IgD-negative memory B cell (primary cell): ENCODE measurements around the gene FAM83C. TPM values are rescaled to one million over a fixed set of nuclear protein-coding genes. Genes with fewer than 3 reads are reported as not detected.
A peak's percentile ranks its signal among the peaks of the same experiment; 100 is the strongest.

ENCODE experiments used
- H3K27ac Mint-ChIP-seq, 3 donors: one replicate each; pipeline ENCODE4 v1.8.0; 2020 to 2022; ENCODE audit warnings: mild to moderate bottlenecking in 3 of 3, mixed read lengths in 3 of 3, moderate library complexity in 1 of 3
- H3K27me3 Mint-ChIP-seq: one replicate; pipeline ENCODE4 v1.8.0; 2021; ENCODE audit warnings: mixed read lengths
- H3K36me3 Mint-ChIP-seq: one replicate; pipeline ENCODE4 v1.8.0; 2020; ENCODE audit warnings: mild to moderate bottlenecking, mixed read lengths
- H3K4me1 Mint-ChIP-seq, 3 donors: one replicate each; pipeline ENCODE4 v1.8.0; 2020 to 2022; ENCODE audit warnings: mixed read lengths in 3 of 3, mild to moderate bottlenecking in 1 of 3
- H3K4me3 Mint-ChIP-seq, 4 donors: one replicate each; pipeline ENCODE4 v1.8.0; 2020 to 2022; ENCODE audit warnings: mild to moderate bottlenecking in 4 of 4, mixed read lengths in 4 of 4, moderate library complexity in 3 of 4
- H3K9me3 Mint-ChIP-seq, 3 donors: one replicate each; pipeline ENCODE4 v1.8.0; 2020 to 2021; ENCODE audit warnings: mixed read lengths in 3 of 3, mild to moderate bottlenecking in 1 of 3
- polyA plus RNA-seq: library from polyadenylated mRNA; unstranded; fragments of 300-500 nt; fragmentation: Illumina TruSeq; gene quantifications from one replicate; pipeline ENCODE4 v1.2.3, GENCODE V29; 2021

The FAM83C gene
- polyA plus RNA-seq: not detected

DNA sequence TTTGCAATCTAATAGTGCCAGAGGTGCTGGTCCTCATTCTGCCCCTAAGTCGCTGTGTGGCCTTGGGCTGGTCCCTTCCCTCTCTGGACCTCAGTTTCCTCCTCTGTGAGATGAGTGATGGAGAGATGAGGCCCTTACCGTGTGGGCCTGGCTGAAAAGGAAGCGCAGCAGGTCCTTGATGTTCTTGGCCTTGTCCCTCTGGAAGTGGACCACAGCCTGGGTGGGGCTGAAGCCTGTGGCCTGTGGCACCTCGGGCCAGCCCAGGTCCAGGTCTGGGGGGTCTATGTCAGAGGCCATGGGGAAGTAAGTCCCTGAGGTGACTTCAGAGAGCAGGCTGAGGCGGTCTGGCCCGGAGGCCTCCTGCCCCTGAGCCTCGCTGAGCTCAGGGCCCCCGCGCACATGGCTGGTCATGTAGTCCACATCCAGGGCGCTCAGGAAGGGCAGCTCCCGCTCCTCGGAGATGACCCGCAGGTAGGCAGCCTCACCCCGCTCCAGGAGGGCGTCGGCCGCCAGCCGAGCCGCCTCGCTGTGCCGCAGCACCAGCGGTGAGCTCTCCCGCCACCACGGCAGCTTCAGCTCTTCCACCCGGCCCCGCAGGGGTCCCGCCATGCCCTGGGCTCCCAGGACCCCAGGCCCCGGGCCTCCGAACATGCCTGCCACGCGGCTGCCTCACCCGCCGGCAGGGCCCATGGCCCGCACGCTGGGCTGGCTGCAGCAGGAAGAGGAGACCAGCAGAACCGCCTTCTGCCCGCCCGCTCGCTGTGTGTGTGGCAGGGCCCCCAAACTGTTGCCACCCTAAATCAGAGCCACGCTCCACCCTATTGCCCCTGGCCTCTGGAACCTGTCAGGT is at the start of gene FAM83C:
TSS of gene FAM83C (minus strand) at position 772 of the 850 bp plus-strand sequence. CDS start at position 651, 121 bp downstream.
- no peaks in the 10 kb centered on the region for H3K9me3 Mint-ChIP-seq
- H3K4me1 Mint-ChIP-seq: no peaks in the 10 kb centered on the region
- H3K4me3 Mint-ChIP-seq: no peak within 1 kb of the TSS
- H3K27ac Mint-ChIP-seq: no peak within 1 kb of the TSS
- no peaks in the 10 kb centered on the region for H3K36me3 Mint-ChIP-seq
- peaks cover 5% of the 10 kb centered on the region for H3K27me3 Mint-ChIP-seq

DNA sequence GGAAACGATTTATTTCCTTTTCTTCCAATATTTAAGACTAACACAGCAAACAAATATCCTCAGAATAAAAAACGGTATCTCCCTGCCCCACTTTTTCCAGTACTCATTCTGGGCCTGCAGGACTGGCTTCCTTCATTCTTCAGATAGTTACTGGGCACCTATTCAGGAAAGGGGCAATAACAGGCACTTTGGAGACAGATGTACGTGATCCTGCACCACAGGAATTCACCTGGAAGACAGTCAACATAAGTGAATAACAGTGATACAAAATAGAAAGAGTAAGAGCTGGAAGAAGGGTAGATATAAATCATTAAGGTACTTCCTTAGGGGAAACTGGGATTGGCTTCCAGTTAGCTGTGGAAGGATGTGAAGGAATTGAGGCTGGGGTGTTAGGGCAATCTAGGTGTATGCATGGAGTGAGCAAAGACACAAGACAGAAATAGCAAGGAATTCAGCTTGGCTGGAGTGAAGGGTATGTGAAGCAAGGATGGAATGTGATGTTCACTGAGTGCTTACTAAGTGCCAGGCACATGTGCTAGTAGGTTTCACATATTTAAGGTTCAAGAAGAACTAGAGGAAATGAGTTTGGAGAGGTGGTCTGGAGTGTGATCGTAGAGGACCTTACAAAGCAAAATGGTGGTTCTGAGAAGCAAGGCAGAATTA is 49.3 kb upstream of the FAM83C start:
- Mint-ChIP-seq H3K4me1 (peaks cover 0 to 1% (median 0%) of the 10 kb centered on the region in 3 donors), H3K9me3 (no peaks in the 10 kb centered on the region), H3K27ac (no peak overlapping the region), H3K4me3 (peak overlapping the region in 1 of 4 donors; percentile 55), H3K27me3 (no peaks in the 10 kb centered on the region), H3K36me3 (peaks cover 5% of the 10 kb centered on the region)

DNA sequence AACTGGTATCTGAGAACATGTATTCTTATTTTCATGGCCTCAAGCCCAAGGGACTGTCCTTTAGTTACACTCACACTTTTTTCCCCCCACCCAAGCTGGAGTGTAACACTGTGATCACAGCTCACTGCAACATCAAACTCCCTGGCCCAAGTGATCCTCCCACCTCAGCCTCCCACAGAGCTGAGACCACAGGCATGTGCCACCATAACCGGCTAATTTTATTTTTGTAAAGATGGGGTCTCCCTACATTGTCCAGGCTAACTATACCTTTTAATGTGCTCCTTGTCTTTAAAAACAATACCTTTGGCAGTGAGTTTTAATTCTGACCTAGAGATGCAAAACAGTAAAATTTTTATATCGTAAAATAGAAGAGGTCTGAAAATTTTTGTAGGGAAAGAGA is 48.2 kb upstream of the FAM83C start:
- peaks cover 5% of the 10 kb centered on the region for H3K36me3 Mint-ChIP-seq
- H3K4me3 Mint-ChIP-seq: no peak overlapping the region
- H3K9me3 Mint-ChIP-seq: no peaks in the 10 kb centered on the region
- peak overlapping the region in 1 of 3 donors; percentile 13 for H3K27ac Mint-ChIP-seq
- H3K4me1 Mint-ChIP-seq: no peaks in the 10 kb centered on the region
- no peaks in the 10 kb centered on the region for H3K27me3 Mint-ChIP-seq

DNA sequence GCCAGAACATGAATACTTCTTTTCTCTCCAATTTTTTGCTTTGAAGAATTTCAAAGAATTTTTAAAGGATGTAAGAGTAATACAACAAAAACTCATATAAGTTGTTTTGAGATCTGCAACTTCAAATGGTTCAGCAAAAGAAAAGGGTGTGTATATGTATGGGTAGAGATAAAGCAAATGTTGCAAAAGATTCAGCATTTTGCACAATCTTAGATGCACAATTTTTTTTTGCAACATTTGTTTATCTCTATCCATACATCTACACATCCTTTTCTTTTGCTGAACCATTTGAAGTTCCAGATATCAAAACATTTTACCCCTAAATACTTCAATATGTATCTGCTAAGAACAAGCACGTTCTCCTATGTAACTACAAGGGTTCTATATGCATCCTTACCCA is 47.4 kb upstream of the FAM83C start:
- H3K4me3 Mint-ChIP-seq: no peak overlapping the region
- peaks cover 5% of the 10 kb centered on the region for H3K36me3 Mint-ChIP-seq
- no peaks in the 10 kb centered on the region for H3K27me3 Mint-ChIP-seq
- no peak overlapping the region for H3K27ac Mint-ChIP-seq
- H3K9me3 Mint-ChIP-seq: no peaks in the 10 kb centered on the region
- H3K4me1 Mint-ChIP-seq: no peaks in the 10 kb centered on the region

DNA sequence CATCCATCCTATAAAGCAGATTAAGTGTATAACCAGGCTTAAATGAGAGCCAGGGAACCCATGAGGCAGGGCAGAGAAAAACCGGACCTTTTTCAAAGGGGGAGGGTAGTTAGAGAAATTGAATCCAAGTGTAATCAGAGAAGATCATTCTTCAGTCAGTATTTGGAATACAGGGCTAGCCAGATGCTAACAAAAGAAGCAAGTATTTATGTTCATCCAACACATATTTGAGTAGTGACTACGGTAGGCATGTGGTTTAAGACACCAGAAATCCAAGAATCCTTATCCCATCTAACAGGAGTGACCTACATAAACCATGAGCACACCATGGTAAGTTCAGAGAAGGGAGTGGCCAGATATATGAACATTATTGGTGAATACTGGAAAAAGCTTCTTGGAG is 46.8 kb upstream of the FAM83C start:
- no peaks in the 10 kb centered on the region for H3K4me1 Mint-ChIP-seq
- no peak overlapping the region for H3K4me3 Mint-ChIP-seq
- no peaks in the 10 kb centered on the region for H3K9me3 Mint-ChIP-seq
- no peak overlapping the region for H3K27ac Mint-ChIP-seq
- no peaks in the 10 kb centered on the region for H3K27me3 Mint-ChIP-seq
- peaks cover 4% of the 10 kb centered on the region for H3K36me3 Mint-ChIP-seq

DNA sequence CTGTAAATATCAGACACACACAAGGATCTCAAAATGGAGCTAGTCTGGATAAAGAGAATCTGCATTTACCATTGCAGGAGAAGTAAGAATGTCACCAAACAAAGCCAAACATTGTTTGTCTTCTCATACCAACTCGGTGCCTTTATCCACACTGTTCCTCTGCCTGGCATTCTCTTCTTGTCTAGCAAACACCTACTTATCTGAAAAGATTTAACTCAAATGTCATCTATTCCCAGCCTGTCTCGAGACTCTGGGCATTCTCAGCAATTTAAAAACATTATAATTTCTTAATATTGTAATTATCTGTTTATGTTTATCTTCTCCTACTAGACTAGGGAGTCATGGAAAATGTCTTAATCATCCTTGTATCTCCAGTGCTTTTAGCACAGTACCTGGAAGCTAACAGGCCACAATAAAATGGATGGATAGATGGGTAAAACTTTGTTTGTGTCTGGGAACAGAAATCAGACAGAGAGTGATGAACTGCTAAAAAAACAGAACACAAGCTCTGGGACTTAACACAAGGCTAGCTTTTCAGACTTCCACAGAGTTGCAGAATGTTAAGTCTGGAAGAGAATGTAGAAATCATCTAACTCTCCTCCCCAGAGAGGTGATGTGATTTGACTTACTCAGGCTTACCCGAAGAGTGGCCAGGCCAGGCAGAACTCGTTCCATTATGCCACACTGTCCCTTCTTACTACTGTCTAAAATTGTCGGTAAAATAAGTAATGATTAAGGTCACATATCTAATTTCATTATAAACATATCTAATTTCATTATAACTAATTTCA is 42.3 kb upstream of the FAM83C start:
- H3K27ac Mint-ChIP-seq: no peak overlapping the region
- H3K36me3 Mint-ChIP-seq: no peaks in the 10 kb centered on the region
- H3K27me3 Mint-ChIP-seq: no peaks in the 10 kb centered on the region
- H3K4me1 Mint-ChIP-seq: no peaks in the 10 kb centered on the region
- no peak overlapping the region for H3K4me3 Mint-ChIP-seq
- H3K9me3 Mint-ChIP-seq: no peaks in the 10 kb centered on the region

DNA sequence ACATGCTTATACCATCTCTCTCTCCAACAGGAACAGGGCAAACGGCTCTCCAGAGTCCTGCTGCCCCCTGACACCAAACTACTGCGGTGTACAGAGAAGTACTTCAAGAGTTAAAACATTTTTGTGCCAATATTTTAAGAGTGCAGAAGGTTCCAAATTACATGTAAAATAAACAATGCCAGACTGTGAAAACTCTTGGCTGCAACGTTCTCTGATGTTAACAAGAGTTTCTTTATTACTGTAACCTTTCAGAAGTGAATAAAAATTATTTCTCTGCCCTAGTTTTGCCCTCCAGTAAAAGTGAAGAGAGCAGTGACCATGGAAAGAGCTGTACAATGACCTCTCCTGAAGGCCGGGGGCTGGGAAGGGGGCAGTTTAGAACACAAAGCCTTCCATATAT is 41.4 kb upstream of the FAM83C start:
- no peaks in the 10 kb centered on the region for H3K9me3 Mint-ChIP-seq
- no peaks in the 10 kb centered on the region for H3K36me3 Mint-ChIP-seq
- no peaks in the 10 kb centered on the region for H3K4me1 Mint-ChIP-seq
- H3K27ac Mint-ChIP-seq: no peak overlapping the region
- H3K4me3 Mint-ChIP-seq: no peak overlapping the region
- no peaks in the 10 kb centered on the region for H3K27me3 Mint-ChIP-seq

DNA sequence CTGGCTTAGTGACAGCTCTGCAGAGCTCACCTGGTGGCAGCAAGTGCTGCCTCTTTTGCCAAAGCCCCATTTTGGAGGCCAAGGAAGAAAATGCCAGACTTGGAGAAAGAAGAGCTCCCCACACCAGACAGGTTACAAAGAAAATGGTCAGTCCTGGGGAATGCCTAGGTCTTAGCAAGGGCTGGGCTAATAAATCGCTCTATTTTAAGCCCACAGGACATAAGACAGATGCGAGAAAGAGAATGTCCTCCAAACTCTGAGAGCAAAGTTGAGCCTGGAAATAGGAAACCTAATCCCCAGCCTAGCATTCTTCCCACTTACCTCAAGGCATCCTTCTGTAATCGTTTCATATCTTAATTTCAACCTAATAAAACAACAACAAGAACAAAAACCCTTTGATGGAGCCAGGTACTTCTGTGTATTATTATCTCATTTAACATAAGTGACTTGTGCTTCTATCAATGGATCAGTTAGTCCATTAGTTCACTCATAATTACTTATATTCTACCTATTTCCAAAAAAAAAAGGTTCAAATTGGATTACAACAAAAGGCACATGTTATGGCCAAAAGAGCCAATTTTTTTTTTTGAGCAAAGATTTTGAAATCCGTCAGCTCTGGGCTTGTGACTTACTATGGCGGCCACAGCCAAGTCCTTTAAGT is 40.4 kb upstream of the FAM83C start:
- Mint-ChIP-seq H3K27ac (no peak overlapping the region), H3K4me3 (no peak overlapping the region), H3K4me1 (no peaks in the 10 kb centered on the region), H3K27me3 (no peaks in the 10 kb centered on the region), H3K36me3 (no peaks in the 10 kb centered on the region), H3K9me3 (no peaks in the 10 kb centered on the region)

DNA sequence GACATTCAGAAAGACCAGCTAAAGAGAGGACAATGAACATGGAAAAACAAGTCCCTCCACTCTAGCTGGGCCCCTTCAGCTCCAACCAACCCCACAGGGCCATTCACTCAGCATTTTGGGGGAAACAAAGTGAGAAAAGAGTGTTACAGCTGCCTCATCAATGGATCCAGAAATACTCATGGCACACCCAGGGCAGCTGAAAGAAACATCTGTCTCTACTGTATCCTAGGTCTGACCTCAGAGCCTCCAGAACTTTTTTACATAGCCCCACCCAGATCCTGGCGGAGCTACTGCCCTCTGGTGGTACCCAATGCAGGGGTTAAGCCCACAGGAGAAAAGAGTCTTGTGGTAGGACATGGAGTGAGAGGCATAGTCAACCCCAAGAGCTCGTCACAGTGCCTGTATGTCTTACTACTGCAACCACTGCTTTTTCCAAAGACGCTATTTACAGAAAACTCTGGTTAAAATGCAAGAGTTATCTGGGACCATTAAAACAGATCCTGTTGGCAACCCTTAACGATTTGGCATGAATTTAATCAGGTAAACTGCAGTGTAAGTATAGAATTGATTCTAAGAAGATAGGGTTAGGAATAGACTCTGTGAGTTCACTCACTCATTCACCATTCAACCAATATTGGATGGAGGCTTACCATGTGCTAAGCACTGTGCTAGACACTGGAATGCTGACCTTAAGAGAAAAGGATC is 37.4 kb upstream of the FAM83C start:
- Mint-ChIP-seq H3K9me3 (no peaks in the 10 kb centered on the region), H3K36me3 (peaks cover 2% of the 10 kb centered on the region), H3K4me1 (peaks cover 0 to 6% (median 3%) of the 10 kb centered on the region in 3 donors), H3K27ac (no peak overlapping the region), H3K4me3 (no peak overlapping the region), H3K27me3 (no peaks in the 10 kb centered on the region)

DNA sequence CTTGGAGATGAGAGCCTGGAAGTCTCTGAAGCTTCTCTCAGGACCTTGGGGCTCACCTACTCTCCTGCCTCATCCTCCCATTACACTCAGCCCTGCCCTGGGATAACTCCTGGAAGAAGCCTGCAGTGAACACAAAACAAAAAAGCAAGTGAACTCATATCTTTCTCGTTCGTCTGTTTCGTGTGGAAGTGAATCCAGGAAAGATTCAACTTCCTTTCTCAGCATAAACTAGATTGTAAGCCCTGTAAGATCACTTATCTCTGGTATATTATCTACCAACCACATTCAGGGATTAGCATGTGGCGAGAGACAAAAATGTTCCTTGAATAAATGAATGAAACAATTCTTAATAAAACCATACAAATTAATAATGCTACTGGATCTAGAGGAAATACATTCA is 36.5 kb upstream of the FAM83C start:
- H3K4me3 Mint-ChIP-seq: no peak overlapping the region
- H3K36me3 Mint-ChIP-seq: peaks cover 2% of the 10 kb centered on the region
- no peak overlapping the region for H3K27ac Mint-ChIP-seq
- no peaks in the 10 kb centered on the region for H3K9me3 Mint-ChIP-seq
- no peaks in the 10 kb centered on the region for H3K27me3 Mint-ChIP-seq
- H3K4me1 Mint-ChIP-seq: peaks cover 0 to 6% (median 3%) of the 10 kb centered on the region in 3 donors

DNA sequence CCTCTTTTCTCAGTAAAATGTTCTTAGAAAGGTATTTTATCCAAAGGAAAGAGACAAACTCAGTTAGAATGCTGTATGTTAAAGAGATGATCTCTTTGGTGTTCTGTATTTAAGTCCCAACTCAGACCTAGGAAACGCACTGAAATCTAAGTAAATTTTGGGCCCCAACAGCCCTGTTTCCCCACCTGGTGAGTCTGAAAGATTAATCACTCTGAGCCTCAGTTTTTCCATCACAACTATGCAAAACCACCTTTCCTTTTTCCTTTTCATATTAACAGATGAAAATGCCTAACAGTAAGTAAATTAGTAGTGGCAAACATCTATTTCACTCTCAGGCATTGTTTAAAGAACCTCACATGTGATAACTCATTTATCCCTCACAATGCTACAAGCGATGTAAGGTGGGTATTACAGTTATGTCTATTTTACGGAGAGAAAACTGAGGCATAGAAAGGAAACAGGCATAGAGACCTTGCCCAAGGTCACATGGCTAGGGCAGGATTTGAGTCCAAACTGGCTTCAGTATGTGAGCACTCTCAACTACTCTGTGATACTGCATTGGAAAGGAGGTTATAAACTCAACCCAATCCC is 36.0 kb upstream of the FAM83C start:
- H3K36me3 Mint-ChIP-seq: peaks cover 2% of the 10 kb centered on the region
- no peak overlapping the region for H3K4me3 Mint-ChIP-seq
- no peaks in the 10 kb centered on the region for H3K27me3 Mint-ChIP-seq
- peaks cover 0 to 6% (median 3%) of the 10 kb centered on the region in 3 donors for H3K4me1 Mint-ChIP-seq
- no peaks in the 10 kb centered on the region for H3K9me3 Mint-ChIP-seq
- no peak overlapping the region for H3K27ac Mint-ChIP-seq

DNA sequence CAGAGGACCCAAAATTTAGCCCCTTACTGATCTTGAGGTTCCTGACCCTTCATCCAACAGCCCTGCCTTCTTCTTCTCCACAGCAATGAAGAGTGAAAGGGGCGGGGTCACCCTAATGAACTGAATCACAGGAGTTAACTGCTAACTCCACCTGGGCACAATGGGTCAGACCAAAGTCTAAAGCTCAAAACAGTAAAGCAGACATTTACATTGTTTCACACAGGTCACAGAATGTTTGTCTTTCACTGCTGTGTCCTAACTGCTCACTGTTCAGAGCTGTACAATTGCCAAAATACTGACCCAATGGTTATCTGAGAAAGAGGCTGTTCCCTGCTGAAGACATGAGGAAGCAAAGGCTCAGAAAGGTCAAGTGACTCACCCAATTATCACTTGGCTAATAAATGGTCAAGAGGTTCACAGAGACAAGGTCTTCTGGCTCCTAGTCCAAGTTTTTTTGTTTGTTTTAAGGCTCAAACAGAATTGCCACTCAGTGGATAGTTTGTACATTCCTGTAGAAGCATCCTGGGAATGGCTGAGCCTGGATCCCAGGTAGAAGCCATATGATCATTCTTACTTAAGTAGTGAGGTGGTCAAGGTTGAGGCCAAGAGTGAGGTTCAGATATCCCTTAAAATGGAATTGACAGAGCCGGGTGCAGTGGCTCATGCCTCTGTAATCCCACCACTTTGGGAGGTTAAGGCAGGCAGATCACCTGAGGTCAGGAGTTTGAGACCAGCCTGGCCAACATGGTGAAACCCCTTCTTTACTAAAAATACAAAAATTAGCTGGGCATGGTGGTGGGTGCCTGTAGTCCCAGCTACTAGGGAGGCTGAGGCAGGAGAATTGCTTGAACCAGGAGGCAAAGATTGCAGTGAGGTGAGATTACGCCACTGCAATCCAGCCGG is 35.1 kb upstream of the FAM83C start:
- H3K27me3 Mint-ChIP-seq: no peaks in the 10 kb centered on the region
- no peak overlapping the region for H3K27ac Mint-ChIP-seq
- H3K9me3 Mint-ChIP-seq: no peaks in the 10 kb centered on the region
- H3K36me3 Mint-ChIP-seq: peaks cover 2% of the 10 kb centered on the region
- H3K4me3 Mint-ChIP-seq: no peak overlapping the region
- peaks cover 0 to 6% (median 3%) of the 10 kb centered on the region in 3 donors for H3K4me1 Mint-ChIP-seq

DNA sequence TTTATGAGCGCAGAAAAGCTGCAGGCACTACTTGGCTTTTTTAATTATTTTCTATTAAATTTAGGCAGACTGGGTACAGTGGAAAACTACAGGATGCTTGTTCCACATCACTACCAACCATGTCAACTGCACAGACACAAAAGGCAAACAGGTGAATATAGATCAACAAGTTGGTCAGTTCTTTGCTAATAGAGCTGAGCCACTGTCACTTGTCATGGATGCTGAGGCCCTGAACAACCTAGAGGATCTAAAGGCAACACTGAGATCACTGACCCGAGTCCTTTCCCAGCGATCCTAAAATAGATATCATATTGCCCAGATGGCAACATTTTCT is 34.5 kb upstream of the FAM83C start:
- no peaks in the 10 kb centered on the region for H3K9me3 Mint-ChIP-seq
- no peak overlapping the region for H3K4me3 Mint-ChIP-seq
- H3K27me3 Mint-ChIP-seq: no peaks in the 10 kb centered on the region
- no peak overlapping the region for H3K27ac Mint-ChIP-seq
- peaks cover 3% of the 10 kb centered on the region for H3K36me3 Mint-ChIP-seq
- H3K4me1 Mint-ChIP-seq: peaks cover 0 to 6% (median 3%) of the 10 kb centered on the region in 3 donors
